HEK293T (cell line): Measurements from ENCODE around the gene PLS3.
A peak's percentile ranks its signal among the peaks of the same experiment; 100 is the strongest.

Experiments used
- CTCF ChIA-PET: fragments of 350-600 bp; formaldehyde crosslinking; extraction: SDS; loops from one replicate; lab custom pipeline; 2021; ENCODE audit warnings: antibody characterized with exemption, inconsistent platforms; lab: Yijun Ruan, JAX
- POLR2A ChIA-PET: fragments of 350-600 bp; formaldehyde crosslinking; extraction: SDS; loops from one replicate; lab custom pipeline; 2020; ENCODE audit warnings: antibody characterized with exemption, inconsistent platforms; lab: Yijun Ruan, JAX
- DNase-seq: peaks from one replicate; pipeline ENCODE4 v3.0.0; 2012; ENCODE audit warnings: mixed read lengths; ENCODE audit errors: extremely low spot score
- ARNT ChIP-seq: fragments of 450-650 bp; IDR thresholded peaks from 2 replicates; pipeline ENCODE4 v1.6.1; 2017; ENCODE audit warnings: mild to moderate bottlenecking
- BHLHE40 ChIP-seq: fragments of 450-650 bp; IDR thresholded peaks from 2 replicates; pipeline ENCODE4 v1.6.1; 2016; ENCODE audit warnings: mild to moderate bottlenecking, moderate library complexity, borderline replicate concordance
- CTBP1 ChIP-seq: fragments of 450-650 bp; IDR thresholded peaks from 2 replicates; pipeline ENCODE4 v1.6.1; 2016; ENCODE audit warnings: borderline replicate concordance
- ELF4 ChIP-seq: fragments of 450-650 bp; IDR thresholded peaks from 2 replicates; pipeline ENCODE4 v1.6.1; 2017; ENCODE audit warnings: antibody characterized with exemption
- FOXA1 ChIP-seq: fragments of 450-650 bp; IDR thresholded peaks from 2 replicates; pipeline ENCODE4 v1.6.1; 2016; ENCODE audit warnings: mild to moderate bottlenecking
- FOXK2 ChIP-seq: fragments of 450-650 bp; IDR thresholded peaks from 2 replicates; pipeline ENCODE4 v1.6.1; 2016; ENCODE audit warnings: mild to moderate bottlenecking
- FOXM1 ChIP-seq: fragments of 450-650 bp; IDR thresholded peaks from 2 replicates; pipeline ENCODE4 v1.6.1; 2017; ENCODE audit warnings: mild to moderate bottlenecking, borderline replicate concordance
- HDGF ChIP-seq: fragments of 450-650 bp; IDR thresholded peaks from 2 replicates; pipeline ENCODE4 v1.6.1; 2017; ENCODE audit warnings: antibody characterized with exemption, borderline replicate concordance
- L3MBTL2 ChIP-seq: fragments of 450-650 bp; conservative IDR thresholded peaks from 2 replicates; pipeline ENCODE4 v1.6.1; 2016; ENCODE audit warnings: mild to moderate bottlenecking
- LEF1 ChIP-seq: fragments of 450-650 bp; IDR thresholded peaks from 2 replicates; pipeline ENCODE4 v1.6.1; 2017; ENCODE audit warnings: mild to moderate bottlenecking, borderline replicate concordance
- NFRKB ChIP-seq: fragments of 450-650 bp; IDR thresholded peaks from 2 replicates; pipeline ENCODE4 v1.6.1; 2016; ENCODE audit warnings: mild to moderate bottlenecking, moderate library complexity
- SP1 ChIP-seq: fragments of 450-650 bp; IDR thresholded peaks from 2 replicates; pipeline ENCODE4 v1.6.1; 2017
- SUZ12 ChIP-seq: fragments of 450-650 bp; IDR thresholded peaks from 2 replicates; pipeline ENCODE4 v1.6.1; 2016; ENCODE audit warnings: mild to moderate bottlenecking
- TARDBP ChIP-seq: fragments of 450-650 bp; IDR thresholded peaks from 2 replicates; pipeline ENCODE4 v1.6.1; 2016
- ZNF384 ChIP-seq: fragments of 450-650 bp; IDR thresholded peaks from 2 replicates; pipeline ENCODE4 v1.6.1; 2016
- TF ChIP-seq, protein P1 (sequence below): fragments of 450-650 bp; IDR thresholded peaks from 2 replicates; pipeline ENCODE4 v1.6.1; 2016

PLS3 gene, protein sequence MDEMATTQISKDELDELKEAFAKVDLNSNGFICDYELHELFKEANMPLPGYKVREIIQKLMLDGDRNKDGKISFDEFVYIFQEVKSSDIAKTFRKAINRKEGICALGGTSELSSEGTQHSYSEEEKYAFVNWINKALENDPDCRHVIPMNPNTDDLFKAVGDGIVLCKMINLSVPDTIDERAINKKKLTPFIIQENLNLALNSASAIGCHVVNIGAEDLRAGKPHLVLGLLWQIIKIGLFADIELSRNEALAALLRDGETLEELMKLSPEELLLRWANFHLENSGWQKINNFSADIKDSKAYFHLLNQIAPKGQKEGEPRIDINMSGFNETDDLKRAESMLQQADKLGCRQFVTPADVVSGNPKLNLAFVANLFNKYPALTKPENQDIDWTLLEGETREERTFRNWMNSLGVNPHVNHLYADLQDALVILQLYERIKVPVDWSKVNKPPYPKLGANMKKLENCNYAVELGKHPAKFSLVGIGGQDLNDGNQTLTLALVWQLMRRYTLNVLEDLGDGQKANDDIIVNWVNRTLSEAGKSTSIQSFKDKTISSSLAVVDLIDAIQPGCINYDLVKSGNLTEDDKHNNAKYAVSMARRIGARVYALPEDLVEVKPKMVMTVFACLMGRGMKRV

DNA sequence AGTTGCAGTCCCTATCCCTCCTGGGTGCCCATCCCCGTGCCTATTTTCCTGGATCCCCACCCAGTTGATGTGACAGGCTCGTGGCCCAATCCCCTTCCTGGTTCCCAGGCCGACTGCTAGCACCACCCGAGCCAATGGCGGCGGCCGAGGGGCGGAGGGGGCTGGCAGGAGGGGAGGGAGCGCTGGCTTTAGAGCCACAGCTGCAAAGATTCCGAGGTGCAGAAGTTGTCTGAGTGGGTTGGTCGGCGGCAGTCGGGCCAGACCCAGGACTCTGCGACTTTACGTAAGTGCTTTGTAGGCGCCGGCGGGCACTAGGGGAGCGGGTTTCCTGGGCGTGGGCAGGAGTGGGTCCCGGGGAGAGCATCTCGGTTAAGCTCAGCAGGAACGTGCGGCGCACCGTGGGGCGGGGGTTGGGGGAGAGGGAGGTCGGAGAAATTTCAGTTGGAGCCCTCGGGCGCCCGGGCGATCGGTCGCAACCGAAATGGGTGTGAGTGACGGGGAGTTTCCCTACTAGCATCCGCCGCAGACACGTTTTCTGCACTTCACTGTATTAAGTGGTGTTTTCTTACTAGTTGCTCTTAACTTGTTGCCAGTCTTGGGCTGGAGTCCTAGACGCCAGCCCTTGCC, at the start of gene PLS3:
TSS of gene PLS3 (plus strand) at position 197 of the 627 bp plus-strand sequence. CDS start 49,077 bp downstream, outside the sequence.
- DNase-seq, result peak; percentile 93
- ChIA-PET CTCF (no interaction called here), POLR2A (interaction anchor here (0.7 to 2.8 kb wide), 11 partner anchors 9 to 234 kb away, joined by 3 to 19 read pairs (median 3); no protein-coding TSS in a partner anchor)
- TF ChIP-seq FOXA1 (no peak), CTBP1 (peak; percentile 76; the same call in 1 of the 2 replicates), TARDBP (no peak), LEF1 (no peak), NFRKB (no peak), ZNF384 (no peak), L3MBTL2 (no peak), BHLHE40 (no peak), SUZ12 (no peak), FOXM1 (no peak), ELF4 (peak; percentile 52; the same call in 1 of the 2 replicates), HDGF (no peak), ARNT (no peak), SP1 (no peak), FOXK2 (no peak)
- TF ChIP-seq, protein P1, sequence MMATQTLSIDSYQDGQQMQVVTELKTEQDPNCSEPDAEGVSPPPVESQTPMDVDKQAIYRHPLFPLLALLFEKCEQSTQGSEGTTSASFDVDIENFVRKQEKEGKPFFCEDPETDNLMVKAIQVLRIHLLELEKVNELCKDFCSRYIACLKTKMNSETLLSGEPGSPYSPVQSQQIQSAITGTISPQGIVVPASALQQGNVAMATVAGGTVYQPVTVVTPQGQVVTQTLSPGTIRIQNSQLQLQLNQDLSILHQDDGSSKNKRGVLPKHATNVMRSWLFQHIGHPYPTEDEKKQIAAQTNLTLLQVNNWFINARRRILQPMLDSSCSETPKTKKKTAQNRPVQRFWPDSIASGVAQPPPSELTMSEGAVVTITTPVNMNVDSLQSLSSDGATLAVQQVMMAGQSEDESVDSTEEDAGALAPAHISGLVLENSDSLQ, result peak; percentile 99

DNA sequence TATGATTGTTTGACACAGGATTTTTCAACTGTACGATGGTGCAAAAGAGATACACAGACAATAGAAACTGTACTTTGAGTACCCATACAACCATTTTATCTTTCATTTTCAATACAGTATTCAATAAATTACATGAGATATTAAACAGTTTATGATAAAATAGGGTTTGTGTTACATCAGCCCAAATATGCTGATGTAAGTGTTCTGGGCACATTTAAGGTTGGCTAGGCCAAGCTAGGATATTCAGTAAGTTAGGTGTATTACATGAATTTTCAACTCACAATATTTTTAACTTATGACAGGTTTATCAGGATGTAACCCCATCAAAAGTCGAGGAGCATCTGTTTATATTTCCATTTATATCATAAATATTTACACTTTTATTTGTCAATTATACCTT, 42.9 kb upstream of the PLS3 start:
- CTCF ChIA-PET, result no interaction called here
- POLR2A ChIA-PET, result no interaction called here
- TF ChIP-seq L3MBTL2, result no peak
- no peak for TF ChIP-seq CTBP1
- TF ChIP-seq TARDBP, result no peak
- no peak for TF ChIP-seq NFRKB
- DNase-seq, result no peak

DNA sequence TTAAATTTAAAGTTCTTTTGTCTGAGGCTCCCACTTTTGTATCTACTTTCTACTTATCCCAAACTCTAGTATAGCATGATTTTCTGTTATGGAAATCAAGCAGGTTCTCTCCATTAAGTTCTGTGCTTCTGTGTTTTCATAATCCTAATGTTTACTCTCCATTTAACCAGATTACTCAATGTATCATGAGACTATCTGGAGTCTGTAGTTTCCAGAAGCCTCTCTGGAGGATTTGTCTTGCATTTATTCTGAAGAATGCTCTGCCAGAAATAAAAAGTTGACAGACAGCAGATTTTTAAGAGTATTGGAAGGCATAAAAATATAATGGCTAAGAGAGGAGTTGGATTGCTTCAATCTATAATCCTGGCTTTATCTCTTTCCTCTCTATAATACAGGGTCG, 39.2 kb upstream of the PLS3 start:
- ChIA-PET CTCF (no interaction called here), POLR2A (no interaction called here)
- DNase-seq, result no peak
- no peak for TF ChIP-seq ELF4
- TF ChIP-seq SUZ12, result no peak
- TF ChIP-seq HDGF, result no peak
- no peak for TF ChIP-seq ARNT
- no peak for TF ChIP-seq FOXA1

DNA sequence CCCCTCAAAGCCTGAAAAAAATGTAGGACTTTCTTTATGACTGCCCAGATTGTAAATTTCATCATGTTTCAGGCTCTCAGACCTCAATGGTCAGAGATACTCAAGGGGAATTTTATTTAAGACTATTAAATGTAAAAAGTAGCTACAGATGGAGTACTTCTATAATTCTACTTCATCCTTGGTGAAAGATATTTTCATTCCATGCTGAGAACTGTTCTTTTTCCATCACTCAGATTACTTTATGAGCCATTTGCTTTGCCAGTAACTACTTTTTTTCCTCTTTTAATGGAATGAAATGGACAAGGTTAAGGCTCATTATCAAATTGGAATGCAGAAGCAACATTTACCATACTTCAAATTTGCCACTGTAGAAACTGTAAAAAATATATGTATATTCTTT, 38.0 kb upstream of the PLS3 start:
- ChIA-PET CTCF (interaction anchor here (0.6 kb wide), 1 partner anchor 104 kb away, joined by 3 read pairs; no protein-coding TSS in a partner anchor), POLR2A (no interaction called here)
- no peak for TF ChIP-seq BHLHE40
- no peak for TF ChIP-seq FOXM1
- no peak for TF ChIP-seq FOXK2
- TF ChIP-seq SUZ12, result no peak
- no peak for TF ChIP-seq FOXA1
- no peak for TF ChIP-seq LEF1
- TF ChIP-seq ARNT, result no peak
- TF ChIP-seq ZNF384, result 0 out of 2 replicates have a peak, but pooled peaks have one; percentile 37
- TF ChIP-seq NFRKB, result no peak
- TF ChIP-seq, protein P1, result peak; percentile 72
- peak; percentile 34; the same call in 1 of the 2 replicates for TF ChIP-seq CTBP1
- no peak for TF ChIP-seq SP1
- TF ChIP-seq ELF4, result no peak
- no peak for TF ChIP-seq L3MBTL2
- TF ChIP-seq TARDBP, result no peak
- DNase-seq, result no peak

DNA sequence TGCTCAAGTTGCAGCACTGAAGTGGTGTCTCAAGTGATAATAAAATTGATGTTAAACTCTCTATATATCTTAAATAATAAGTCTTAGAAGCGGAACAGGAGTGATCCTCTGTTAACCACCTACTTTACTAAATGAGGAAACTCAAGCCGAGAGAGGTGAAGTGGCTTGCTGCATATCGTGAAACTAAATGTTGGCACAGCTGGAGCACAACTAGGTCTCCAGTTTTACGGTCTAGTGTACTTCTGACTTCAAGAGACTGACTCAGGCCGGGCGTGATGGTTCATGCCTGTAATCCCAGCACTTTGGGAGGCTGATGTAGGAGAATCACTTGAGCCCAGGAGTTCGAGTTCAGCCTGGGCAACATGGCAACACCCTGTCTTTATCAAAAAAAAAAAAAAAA, 35.5 kb upstream of the PLS3 start:
- TF ChIP-seq ZNF384, result peak; percentile 65; the same call in 1 of the 2 replicates
- no peak for TF ChIP-seq SP1
- ChIA-PET CTCF (no interaction called here), POLR2A (no interaction called here)
- peak; percentile 31 for DNase-seq

DNA sequence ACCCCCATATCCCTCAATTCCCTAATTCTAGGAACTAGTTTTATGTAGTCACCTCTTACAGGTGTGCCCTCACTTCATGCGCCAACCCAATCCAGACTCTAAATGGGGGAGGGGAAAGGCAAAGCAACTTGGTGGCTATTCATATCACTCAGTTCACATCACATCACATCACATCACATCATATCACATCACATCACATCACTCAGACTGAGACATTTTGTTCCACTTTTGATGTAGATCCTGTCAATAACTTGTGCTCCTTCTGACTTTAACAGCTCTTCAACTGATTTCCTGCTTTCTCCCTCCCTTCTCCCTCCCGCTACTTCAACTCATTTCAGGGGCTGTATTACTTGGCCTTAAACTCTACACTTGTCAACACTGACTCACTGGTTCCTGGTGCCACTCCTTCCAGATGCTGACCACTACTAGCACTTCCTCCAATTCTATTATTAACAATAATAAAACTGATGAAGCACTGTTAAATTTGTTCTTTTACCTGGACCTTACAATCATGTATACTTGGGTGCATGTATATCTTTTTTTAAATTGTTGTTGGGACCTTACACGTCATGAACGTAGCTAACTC, 29.1 kb upstream of the PLS3 start:
- DNase-seq, result no peak
- ChIA-PET POLR2A (no interaction called here), CTCF (no interaction called here)
- no peak for TF ChIP-seq HDGF
- TF ChIP-seq L3MBTL2, result no peak
- TF ChIP-seq ARNT, result no peak
- no peak for TF ChIP-seq ZNF384
- TF ChIP-seq SUZ12, result no peak
- no peak for TF ChIP-seq TARDBP
- TF ChIP-seq LEF1, result no peak
- TF ChIP-seq FOXM1, result no peak
- TF ChIP-seq ELF4, result no peak
- TF ChIP-seq FOXA1, result no peak
- no peak for TF ChIP-seq BHLHE40
- no peak for TF ChIP-seq FOXK2
- no peak for TF ChIP-seq CTBP1
